HG03196 (cell line): ENCODE data around the gene CSTA.

Experiments
- ATAC-seq: cut with Tn5 transposase; IDR thresholded peaks from one replicate; pipeline ENCODE4 v1.9.1; 2021; ENCODE audit not compliant: unreplicated experiment

Gene CSTA, protein sequence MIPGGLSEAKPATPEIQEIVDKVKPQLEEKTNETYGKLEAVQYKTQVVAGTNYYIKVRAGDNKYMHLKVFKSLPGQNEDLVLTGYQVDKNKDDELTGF

DNA sequence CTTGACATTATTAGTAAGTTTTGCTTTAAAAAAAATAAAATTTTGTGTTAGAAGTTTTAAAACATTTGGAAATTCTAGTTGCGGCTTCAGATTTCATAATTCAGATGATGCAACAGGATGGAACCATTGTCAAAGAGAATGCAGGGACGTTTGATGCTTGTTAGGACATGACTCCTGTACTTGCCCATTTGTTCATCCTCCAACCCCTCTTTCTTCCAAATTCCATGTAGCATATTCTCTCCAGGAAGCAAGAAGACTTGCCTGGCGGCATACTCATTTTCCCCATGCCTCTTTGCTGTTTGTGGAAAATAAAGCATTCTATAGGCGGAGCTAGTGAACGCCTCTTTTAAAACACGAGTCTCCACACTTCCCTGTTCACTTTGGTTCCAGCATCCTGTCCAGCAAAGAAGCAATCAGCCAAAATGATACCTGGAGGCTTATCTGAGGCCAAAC is at the start of gene CSTA:
TSS of gene CSTA (plus strand) at position 378 of the 453 bp plus-strand sequence. CDS start at position 423, 45 bp downstream.
- ATAC-seq: no peak

- no peak for ATAC-seq
Observed at GRCh38 chr3:122281891-122282290, 43.2 kb upstream of the CSTA start.

- ATAC-seq: no peak
Observed at GRCh38 chr3:122283796-122284445, 41.1 kb upstream of the CSTA start.

- no peak for ATAC-seq
Observed at GRCh38 chr3:122284486-122284885, 40.6 kb upstream of the CSTA start.

DNA sequence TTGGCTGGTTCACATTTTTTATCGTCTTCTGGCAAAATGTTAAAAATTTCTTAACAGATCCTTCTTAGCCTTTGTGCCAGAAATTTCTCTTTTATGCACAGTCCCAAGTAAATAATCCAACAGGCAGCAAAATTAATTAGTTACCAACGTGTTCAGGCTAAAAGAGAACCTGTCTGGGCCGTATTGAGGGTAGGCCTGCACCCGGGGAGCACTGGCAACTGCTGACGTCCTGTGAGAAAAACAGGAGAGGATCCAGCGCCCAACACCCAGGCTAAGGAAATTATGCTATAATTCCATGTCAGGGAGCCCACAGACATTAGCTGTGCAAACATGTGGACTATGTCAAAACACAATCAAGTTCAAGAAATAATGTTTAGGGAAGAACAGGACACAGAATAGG is 30.7 kb upstream of the CSTA start:
- ATAC-seq: no peak

DNA sequence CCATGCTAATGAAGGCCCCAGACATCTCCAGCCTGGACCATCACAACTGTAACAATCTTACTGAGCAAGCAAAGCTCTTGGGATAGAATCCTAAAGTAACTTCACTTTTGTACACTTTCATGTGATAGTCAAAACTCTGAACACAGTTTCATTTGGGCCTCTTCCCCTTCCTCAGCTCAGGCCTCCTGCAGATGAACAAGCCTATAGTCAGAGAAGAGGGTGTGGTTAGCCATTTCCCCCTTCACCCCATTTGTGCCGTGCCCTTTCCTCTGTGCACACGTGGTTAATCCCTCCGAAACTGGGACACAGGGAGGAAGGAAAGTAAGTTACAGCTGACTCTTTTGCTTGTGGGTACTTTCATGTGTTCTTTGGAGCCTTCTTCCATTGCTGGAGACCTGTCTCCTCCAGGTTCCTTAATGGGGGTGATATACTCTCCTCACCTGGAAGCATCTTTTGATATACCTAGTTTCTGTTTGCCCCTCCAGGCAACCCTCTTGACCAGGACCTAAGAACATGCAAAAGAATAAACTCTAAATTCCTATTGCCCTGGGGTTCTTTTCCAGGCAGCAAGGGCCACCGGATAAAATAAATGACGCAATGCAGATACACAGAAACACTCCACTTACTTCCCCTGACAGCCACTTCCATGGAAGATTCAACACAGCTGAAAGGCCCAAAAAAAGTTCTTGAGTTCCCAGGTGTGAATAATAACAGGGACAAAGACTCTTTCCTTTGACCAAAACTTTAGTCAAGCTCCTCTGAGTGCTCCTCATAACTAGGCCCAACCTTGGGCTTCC is 29.6 kb upstream of the CSTA start:
- ATAC-seq: no peak

DNA sequence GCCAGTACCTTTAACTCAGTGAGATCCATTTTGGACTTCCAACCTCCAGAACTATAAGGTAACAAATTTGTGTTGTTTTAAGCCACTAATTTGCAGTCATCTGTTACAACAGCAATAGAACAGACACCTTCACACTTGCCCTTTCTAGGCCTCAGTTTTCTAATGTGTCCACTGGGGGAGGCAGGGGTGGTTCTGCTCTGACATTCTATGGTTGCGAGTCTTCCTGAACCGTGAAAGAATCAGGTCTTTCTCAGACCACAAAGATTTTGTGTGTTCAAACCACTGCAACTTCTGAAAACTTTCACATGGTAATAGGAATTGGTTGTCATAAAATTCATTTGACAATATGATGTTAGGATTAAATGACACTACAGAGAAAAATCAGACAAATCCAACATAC is 26.8 kb upstream of the CSTA start:
- ATAC-seq: peak; percentile 65

- no peak for ATAC-seq
Observed at GRCh38 chr3:122299215-122299614, 25.8 kb upstream of the CSTA start.

DNA sequence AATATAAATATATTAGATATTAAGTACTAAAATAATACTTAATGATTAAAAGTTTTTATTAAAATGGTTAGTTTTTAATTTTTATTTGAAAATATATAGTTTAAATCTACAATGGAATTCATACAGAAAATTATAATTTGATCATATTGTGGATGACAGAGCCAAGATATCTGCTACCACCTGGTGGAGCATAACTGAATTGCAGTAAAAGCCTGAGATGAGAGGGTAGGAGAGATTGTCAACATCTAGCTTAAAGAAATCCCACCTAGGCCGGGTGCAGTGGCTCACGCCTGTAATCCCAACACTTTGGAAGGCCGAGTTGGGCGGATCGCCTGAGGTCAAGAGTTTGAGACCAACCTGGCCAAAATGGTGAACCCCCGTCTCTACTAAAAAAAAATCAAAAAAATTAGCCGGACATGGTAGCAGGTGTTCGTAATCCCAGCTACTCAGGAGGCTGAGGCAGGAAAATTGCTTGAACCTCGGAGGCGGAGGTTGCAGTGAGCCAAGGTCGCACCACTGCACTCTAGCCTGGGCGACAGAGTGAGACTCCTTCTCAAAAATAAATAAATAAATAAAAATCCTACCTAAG is 25.1 kb upstream of the CSTA start:
- no peak for ATAC-seq

DNA sequence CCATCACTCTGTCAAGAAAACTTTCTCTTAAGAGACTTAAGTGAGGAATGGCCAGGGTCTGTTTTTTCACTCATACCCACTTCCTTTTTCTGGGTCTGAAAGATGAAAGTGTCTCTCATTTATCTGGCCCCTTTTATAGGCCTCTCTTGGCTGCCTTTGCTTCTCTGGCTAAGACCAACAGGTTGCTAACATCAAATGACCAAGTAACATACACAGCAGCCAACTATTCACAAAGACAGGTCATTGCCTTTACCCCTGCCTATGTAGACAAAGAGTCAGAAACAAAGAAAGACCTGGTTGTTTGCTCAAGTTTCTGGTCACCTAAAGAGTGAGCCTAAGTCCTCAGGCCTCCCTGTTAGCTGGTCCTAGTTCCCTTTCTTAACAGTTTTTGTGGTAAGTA is 24.0 kb upstream of the CSTA start:
- ATAC-seq: no peak

GRCh38 chr3:122305818-122306621 is 19.0 kb upstream of the CSTA start:
- no peak for ATAC-seq

DNA sequence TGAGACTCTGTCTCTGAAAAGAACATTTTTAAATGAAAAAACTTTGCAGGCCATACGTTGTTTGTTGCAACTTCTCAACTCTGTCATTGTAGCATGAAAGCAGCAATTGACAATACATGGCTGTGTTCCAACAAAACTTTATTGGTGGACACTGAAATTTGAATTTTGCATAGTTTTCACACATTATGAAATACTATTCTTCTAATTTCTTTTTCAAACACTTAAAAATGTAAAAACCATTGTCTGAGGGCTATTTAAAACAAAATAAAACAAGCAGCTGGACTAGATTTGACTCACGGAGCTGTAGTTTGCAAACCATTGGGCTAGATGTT is 18.5 kb upstream of the CSTA start:
- ATAC-seq: no peak

- no peak for ATAC-seq
Observed at GRCh38 chr3:122307094-122307687, 17.9 kb upstream of the CSTA start.

GRCh38 chr3:122307976-122308375 is 17.1 kb upstream of the CSTA start:
- no peak for ATAC-seq

- no peak for ATAC-seq
Observed at GRCh38 chr3:122310361-122310760, 14.7 kb upstream of the CSTA start.

- ATAC-seq: no peak
Observed at GRCh38 chr3:122312826-122313225, 12.2 kb upstream of the CSTA start.

DNA sequence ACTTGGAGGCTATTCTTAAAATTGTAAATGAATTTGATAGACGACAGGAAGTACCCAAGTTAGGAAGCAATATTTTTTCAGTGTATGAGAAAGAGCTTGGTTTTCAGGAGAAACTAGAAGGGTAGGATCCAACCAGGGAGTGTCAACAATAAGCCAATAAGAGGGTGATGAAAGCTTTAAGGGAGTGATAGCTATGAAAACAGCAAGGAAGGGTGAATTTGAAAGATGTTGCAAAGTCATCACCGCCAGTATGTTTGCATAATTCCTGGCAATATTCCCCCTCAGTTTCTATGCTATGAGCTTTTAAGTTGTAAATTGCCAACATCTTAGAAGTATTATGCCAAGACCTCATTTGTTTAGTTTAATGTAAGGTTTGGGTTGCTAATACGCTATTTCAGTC is 11.8 kb upstream of the CSTA start:
- no peak for ATAC-seq

DNA sequence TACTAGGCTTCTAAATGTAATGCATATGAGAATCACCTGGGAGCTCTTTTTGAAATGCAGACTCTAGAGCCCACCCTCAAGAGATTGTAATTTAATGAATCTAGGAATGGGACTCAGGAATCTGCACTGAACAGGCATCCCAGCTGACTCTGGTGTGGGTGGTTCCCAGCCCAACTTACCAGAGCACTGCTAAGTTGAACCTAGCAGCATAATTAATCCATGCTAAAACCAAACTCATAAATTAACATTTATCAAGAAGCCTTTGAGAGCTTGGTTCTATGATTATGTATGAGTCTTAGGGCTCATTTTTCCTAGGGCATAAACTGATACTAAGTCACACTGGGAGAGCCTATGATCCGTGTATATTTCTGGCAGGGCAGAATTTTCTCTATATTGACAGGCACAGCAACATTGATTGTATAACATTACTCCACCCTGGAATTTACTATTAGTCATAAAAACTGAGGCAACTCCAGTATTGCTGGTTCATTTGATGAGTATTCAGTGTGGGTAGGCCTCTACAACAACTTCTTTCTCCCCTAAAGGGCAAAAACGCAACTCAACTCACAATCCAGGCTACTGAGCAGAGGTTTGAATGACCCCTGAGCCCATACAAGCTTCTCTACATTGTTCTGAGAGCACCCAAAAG is 10.7 kb upstream of the CSTA start:
- ATAC-seq: no peak

GRCh38 chr3:122315619-122316018 is 9.4 kb upstream of the CSTA start:
- no peak for ATAC-seq

GRCh38 chr3:122316368-122316767 is 8.7 kb upstream of the CSTA start:
- ATAC-seq: no peak
